Common myeloid progenitor, CD34-positive (primary cell): Measurements from ENCODE around the gene ANKRD53.
A peak's percentile ranks its signal among the peaks of the same experiment; 100 is the strongest.
"Not testable (repeated sequence)": the region's sequence is repeated elsewhere in the genome, so short reads cannot be mapped to it uniquely, and the experiment has no call there.

Experiments used
- CTCF ChIA-PET: fragments of 350-600 bp; sonication (Branson Sonifier 250); formaldehyde crosslinking; loops from one replicate; lab custom pipeline; 2021; ENCODE audit warnings: antibody characterized with exemption; lab: Charles Lee
- POLR2A ChIA-PET: fragments of 350-600 bp; sonication (Branson Sonifier 250); formaldehyde crosslinking; loops from one replicate; lab custom pipeline; 2021; ENCODE audit warnings: antibody characterized with exemption; lab: Charles Lee
- DNase-seq, 3 donors: peaks; one replicate each; pipeline versions ENCODE4 v3.0.0 to v3.0.0-alpha.2; 2013
- H3K27ac ChIP-seq, 2 experiments: 1 replicate in 1 of 2; 2 replicates in 1 of 2; pipeline ENCODE4 v1.7.0; 2013; ENCODE audit warnings: inconsistent platforms in 2 of 2, low read length in 2 of 2, mild to moderate bottlenecking in 2 of 2, low read depth in 1 of 2, moderate library complexity in 1 of 2; ENCODE audit not compliant: severe bottlenecking in 2 of 2, insufficient read depth in 1 of 2, poor library complexity in 1 of 2
- H3K27me3 ChIP-seq, 5 experiments: replicated peaks in 2 of 5; 1 replicate in 3 of 5; 2 replicates in 2 of 5; pipeline versions ENCODE4 v1.6.1 to v1.7.0; 2013; ENCODE audit warnings: low read length in 4 of 5, mild to moderate bottlenecking in 2 of 5, moderate library complexity in 2 of 5, inconsistent platforms in 1 of 5; ENCODE audit not compliant: insufficient read depth in 5 of 5, control insufficient read depth in 4 of 5
- H3K36me3 ChIP-seq, 4 experiments: 1 replicate in 2 of 4; 2 replicates in 2 of 4; pipeline versions ENCODE4 v1.6.1 to v1.7.0; 2013; ENCODE audit warnings: low read length in 3 of 4, control low read depth in 1 of 4, mild to moderate bottlenecking in 1 of 4; ENCODE audit not compliant: control insufficient read depth in 4 of 4, insufficient read depth in 4 of 4
- H3K4me1 ChIP-seq, 4 experiments: 1 replicate in 3 of 4; 2 replicates in 1 of 4; pipeline versions ENCODE4 v1.6.1 to v1.7.1; 2013; ENCODE audit warnings: low read length in 3 of 4, mild to moderate bottlenecking in 3 of 4, control low read depth in 1 of 4, inconsistent platforms in 1 of 4, moderate library complexity in 1 of 4; ENCODE audit not compliant: control insufficient read depth in 4 of 4, insufficient read depth in 4 of 4; ENCODE audit errors: control extremely low read depth in 1 of 4
- H3K4me3 ChIP-seq, 7 experiments: 1 replicate in 4 of 7; 2 replicates in 3 of 7; pipeline versions ENCODE4 v1.5.1 to v1.7.0; 2013; ENCODE audit warnings: mild to moderate bottlenecking in 7 of 7, low read length in 6 of 7, moderate library complexity in 6 of 7, inconsistent platforms in 2 of 7, low read depth in 2 of 7, control low read depth in 1 of 7; ENCODE audit not compliant: insufficient read depth in 4 of 7, control insufficient read depth in 1 of 7; ENCODE audit errors: extremely low read depth in 1 of 7
- H3K9me3 ChIP-seq, 5 experiments: 1 replicate in 4 of 5; 2 replicates in 1 of 5; pipeline versions ENCODE4 v1.6.1 to v1.7.1; 2013; ENCODE audit warnings: low read length in 4 of 5, mild to moderate bottlenecking in 2 of 5, inconsistent platforms in 1 of 5, low read depth in 1 of 5, moderate library complexity in 1 of 5; ENCODE audit not compliant: control insufficient read depth in 4 of 5, insufficient read depth in 2 of 5; ENCODE audit errors: control extremely low read depth in 1 of 5
- WGBS: methylation state at CpG from one replicate; pipeline ENCODE4 v1.1.5; 2013; ENCODE audit not compliant: insufficient coverage; 5-methylcytosine and 5-hydroxymethylcytosine counted together

Gene ANKRD53

GRCh38 chr2:70995426-70995729 lies 16.9 kb downstream of the ANKRD53 start:
- 2% methylated on average over 9 of the region's 11 CpGs for WGBS
- Histone ChIP-seq H3K27me3 (no peaks in the 10 kb centered on the region), H3K9me3 (no peaks in the 10 kb centered on the region), H3K4me1 (peaks cover 8 to 31% (median 23%) of the 10 kb centered on the region in 4 experiments), H3K27ac (peak overlapping the region in 1 of 2 experiments; percentile 34), H3K36me3 (peaks cover 0 to 22% (median 13%) of the 10 kb centered on the region in 4 experiments), H3K4me3 (peak overlapping the region; percentile 82 to 95 (median 89))
- peak; percentile 68 to 80 (median 76) for DNase-seq
- CTCF ChIA-PET: no interaction called here
- POLR2A ChIA-PET: no interaction called here

- not testable (repeated sequence) for DNase-seq, H3K4me3 ChIP-seq, H3K27me3 ChIP-seq, H3K27ac ChIP-seq, H3K36me3 ChIP-seq, H3K9me3 ChIP-seq
- WGBS: no CpG with 5 or more reads among the region's 4 CpGs
- H3K4me1 ChIP-seq: peaks cover 4 to 27% (median 16%) of the 10 kb centered on the region in 4 experiments
- ChIA-PET CTCF (interaction anchor here (0.9 to 1.1 kb wide), 2 partner anchors 13 to 35 kb away, joined by 3 to 4 read pairs; no protein-coding TSS in a partner anchor), POLR2A (interaction anchor here (0.7 kb wide), 1 partner anchor 69 kb away, joined by 4 read pairs; the partner anchor contains the start of gene NAGK)
Measured at GRCh38 chr2:70998885-70999284, 20.5 kb downstream of the ANKRD53 start.

GRCh38 chr2:70999362-70999761 lies 20.9 kb downstream of the ANKRD53 start:
- Histone ChIP-seq H3K9me3 (no peaks in the 10 kb centered on the region), H3K36me3 (no peaks in the 10 kb centered on the region), H3K27ac (no peak overlapping the region), H3K4me1 (peaks cover 2 to 22% (median 12%) of the 10 kb centered on the region in 4 experiments), H3K27me3 (peaks cover 0 to 2% (median 0%) of the 10 kb centered on the region in 5 experiments), H3K4me3 (no peak overlapping the region)
- POLR2A ChIA-PET: interaction anchor here (0.7 kb wide), 1 partner anchor 69 kb away, joined by 4 read pairs; the partner anchor contains the start of gene NAGK
- WGBS: 100% methylated on average over 1 of the region's 2 CpGs
- no peak for DNase-seq
- CTCF ChIA-PET: interaction anchor here (0.9 to 3.0 kb wide), 3 partner anchors 14 to 52 kb away, joined by 3 to 7 read pairs (median 6); no protein-coding TSS in a partner anchor

- H3K4me3 ChIP-seq, POLR2A ChIA-PET, H3K27me3 ChIP-seq, H3K36me3 ChIP-seq, DNase-seq, H3K27ac ChIP-seq, H3K9me3 ChIP-seq: not testable (repeated sequence)
- H3K4me1 ChIP-seq: peaks cover 2 to 21% (median 11%) of the 10 kb centered on the region in 4 experiments
- WGBS: 97% methylated on average over 7 of the region's 10 CpGs
- CTCF ChIA-PET: interaction anchor here (0.5 to 3.0 kb wide), 5 partner anchors 15 to 71 kb away, joined by 3 to 12 read pairs (median 7); no protein-coding TSS in a partner anchor
Measured at GRCh38 chr2:70999931-71000330, 21.5 kb downstream of the ANKRD53 start.

- Histone ChIP-seq H3K27ac (no peak overlapping the region), H3K36me3 (no peaks in the 10 kb centered on the region), H3K9me3 (no peaks in the 10 kb centered on the region), H3K4me3 (peak overlapping the region in 6 of 7 experiments; percentile 44 to 77 (median 51)), H3K27me3 (peaks cover 0 to 4% (median 0%) of the 10 kb centered on the region in 5 experiments), H3K4me1 (peaks cover 0 to 12% (median 6%) of the 10 kb centered on the region in 4 experiments)
- CTCF ChIA-PET: interaction anchor here (1.0 to 4.8 kb wide), 13 partner anchors 8 to 392 kb away, joined by 3 to 14 read pairs (median 6); no protein-coding TSS in a partner anchor
- WGBS: 37% methylated on average over 14 of the region's 21 CpGs
- POLR2A ChIA-PET: no interaction called here
- DNase-seq: peak; percentile 66 to 81 (median 78)
Measured at GRCh38 chr2:71000780-71001591, 22.6 kb downstream of the ANKRD53 start.

- no peak overlapping the region for H3K27ac ChIP-seq
- DNase-seq: no peak
- H3K4me3 ChIP-seq: no peak overlapping the region
- ChIA-PET CTCF (interaction anchor here (1.0 to 4.8 kb wide), 13 partner anchors 9 to 392 kb away, joined by 3 to 14 read pairs (median 5); no protein-coding TSS in a partner anchor), POLR2A (no interaction called here)
- WGBS: 86% methylated on average over 1 of the region's 5 CpGs
- H3K27me3 ChIP-seq: peaks cover 0 to 4% (median 0%) of the 10 kb centered on the region in 5 experiments
- H3K9me3 ChIP-seq: no peaks in the 10 kb centered on the region
- H3K4me1 ChIP-seq: peaks cover 0 to 12% (median 6%) of the 10 kb centered on the region in 4 experiments
- no peaks in the 10 kb centered on the region for H3K36me3 ChIP-seq
Measured at GRCh38 chr2:71001592-71001927, 23.1 kb downstream of the ANKRD53 start.
